Choroid plexus epithelial cell (primary cell): ENCODE data around the gene TMEM247.
"Not testable (repeated sequence)": the region's sequence is repeated elsewhere in the genome, so short reads cannot be mapped to it uniquely, and the experiment has no call there.

Experiments used
- DNase-seq: peaks from one replicate; pipeline ENCODE4 v3.0.0-alpha.2; 2010; ENCODE audit warnings: low read depth
- H3K4me3 ChIP-seq: 2 replicates; pipeline ENCODE4 v1.5.1; 2011; ENCODE audit warnings: low read depth, mild to moderate bottlenecking, control low read depth, low read length, moderate library complexity
- CTCF ChIP-seq: conservative IDR thresholded peaks from 2 replicates; pipeline ENCODE4 v1.5.1; 2011; ENCODE audit warnings: low read depth, mild to moderate bottlenecking, control low read depth, inconsistent platforms, low read length, moderate library complexity

The TMEM247 gene

GRCh38 chr2:46469116-46469515, 10.2 kb upstream of the TMEM247 start:
- no peak for TF ChIP-seq CTCF

GRCh38 chr2:46469700-46470099, 9.7 kb upstream of the TMEM247 start:
- no peak for DNase-seq
- no peak overlapping the region for H3K4me3 ChIP-seq
- TF ChIP-seq CTCF = no peak

More at GRCh38 chr2:46469116-46469515, 10.2 kb upstream of the TMEM247 start:
- no peak for DNase-seq
- no peak overlapping the region for H3K4me3 ChIP-seq

- TF ChIP-seq CTCF = no peak
- no peak for DNase-seq
- no peak overlapping the region for H3K4me3 ChIP-seq
Observed at GRCh38 chr2:46470114-46470628, 9.2 kb upstream of the TMEM247 start.

GRCh38 chr2:46471019-46471583, 8.3 kb upstream of the TMEM247 start:
- DNase-seq = no peak
- no peak overlapping the region for H3K4me3 ChIP-seq
- TF ChIP-seq CTCF = no peak

- no peak overlapping the region for H3K4me3 ChIP-seq
- DNase-seq = no peak
- no peak for TF ChIP-seq CTCF
Observed at GRCh38 chr2:46471697-46472096, 7.7 kb upstream of the TMEM247 start.

- not testable (repeated sequence) for H3K4me3 ChIP-seq, DNase-seq
Observed at GRCh38 chr2:46472165-46472564, 7.2 kb upstream of the TMEM247 start.

- H3K4me3 ChIP-seq, DNase-seq: not testable (repeated sequence)
Observed at GRCh38 chr2:46477462-46477861, 1.9 kb upstream of the TMEM247 start.

GRCh38 chr2:46477925-46478324, 1.4 kb upstream of the TMEM247 start:
- no peak for DNase-seq
- H3K4me3 ChIP-seq = no peak overlapping the region
- TF ChIP-seq CTCF = no peak
